NT2/D1 (cell line): ENCODE results near the gene TCF25.

ENCODE experiments used
- SUZ12 ChIP-seq: IDR thresholded peaks from 2 replicates; pipeline ENCODE4 v1.6.1; 2011; ENCODE audit not compliant: insufficient read length, insufficient read depth; ENCODE audit errors: extremely low read depth
- YY1 ChIP-seq: IDR thresholded peaks from 2 replicates; pipeline ENCODE4 v1.6.1; 2011; ENCODE audit not compliant: insufficient read length, insufficient read depth

- TF ChIP-seq YY1 (no peak), SUZ12 (no peak)
These were observed 48.5 kb downstream of the TCF25 start for GRCh38 chr16:89921702-89922476.
